Inferior parietal cortex (tissue), 1 donor: ENCODE measurements around the gene RAB8A.

Source experiments
- DNase-seq: peaks from one replicate; pipeline ENCODE4 v3.0.0-alpha.2; 2016; ENCODE audit errors: extremely low spot score

RAB8A gene

DNA sequence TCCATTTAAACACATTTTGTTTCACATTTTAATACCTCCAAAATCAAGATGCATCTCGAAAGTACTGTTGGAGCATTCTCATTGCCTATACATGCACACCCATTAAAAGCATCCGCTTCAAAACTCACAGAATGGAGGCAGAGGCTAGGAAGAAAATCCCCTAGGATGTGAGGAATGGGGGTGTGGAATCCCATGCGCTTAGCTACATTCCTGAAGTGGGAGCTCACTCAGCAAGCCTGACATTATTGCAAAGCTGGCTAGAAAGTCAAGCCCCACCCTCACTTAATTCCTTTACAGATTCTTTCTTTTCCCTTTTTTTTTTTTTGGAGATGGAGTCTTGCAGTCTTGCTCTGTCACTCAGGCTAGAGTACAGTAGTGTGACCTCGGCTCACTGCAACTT, 68.9 kb downstream of the RAB8A start:
- DNase-seq = no peak
